HG03159 (cell line): ENCODE results near the gene GNAZ.

Source experiments
- ATAC-seq: cut with Tn5 transposase; IDR thresholded peaks from one replicate; pipeline ENCODE4 v1.9.1; 2021; ENCODE audit warnings: mild to moderate bottlenecking, moderate library complexity; ENCODE audit not compliant: unreplicated experiment

The GNAZ gene

DNA sequence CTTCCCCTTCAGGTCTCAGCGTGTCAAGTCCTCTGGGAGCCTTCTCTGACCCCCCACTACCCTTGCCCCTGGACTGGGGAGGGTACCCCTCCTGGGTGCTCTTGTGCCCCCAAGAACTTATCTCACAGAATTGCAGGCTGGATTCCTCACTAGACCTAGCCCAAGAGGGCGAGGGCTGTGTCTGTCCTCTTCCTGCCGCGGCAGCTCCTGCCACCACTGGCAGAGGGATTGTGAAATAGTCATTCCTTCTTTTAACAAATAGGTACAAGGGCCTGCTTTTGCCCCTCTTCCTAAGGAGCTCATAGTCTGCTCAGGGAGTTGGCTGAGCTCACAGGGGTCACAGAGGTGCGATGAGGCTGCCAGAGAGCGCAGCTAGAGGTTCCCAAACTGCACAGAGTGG is 80.4 kb downstream of the GNAZ start:
- no peak for ATAC-seq

DNA sequence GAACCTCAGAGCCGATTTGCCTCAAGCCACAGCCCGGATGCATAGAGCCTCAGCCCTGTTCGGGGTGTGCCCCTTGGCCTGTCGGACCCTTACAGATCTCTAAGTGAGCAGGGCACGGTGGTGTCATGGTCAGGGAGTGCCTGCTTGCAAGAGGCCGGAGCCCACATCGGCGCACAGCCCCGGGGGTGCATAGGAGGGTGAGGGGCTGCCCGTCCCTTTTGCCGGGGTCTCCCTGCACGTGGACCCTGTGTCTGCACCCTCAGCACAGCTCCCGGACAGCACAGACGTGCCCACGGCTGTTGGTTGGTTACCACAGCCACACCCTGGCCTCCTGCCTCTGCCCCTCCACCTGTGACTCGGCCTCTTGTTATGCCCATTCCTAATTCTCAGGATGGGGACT is 81.5 kb downstream of the GNAZ start:
- ATAC-seq, result no peak

DNA sequence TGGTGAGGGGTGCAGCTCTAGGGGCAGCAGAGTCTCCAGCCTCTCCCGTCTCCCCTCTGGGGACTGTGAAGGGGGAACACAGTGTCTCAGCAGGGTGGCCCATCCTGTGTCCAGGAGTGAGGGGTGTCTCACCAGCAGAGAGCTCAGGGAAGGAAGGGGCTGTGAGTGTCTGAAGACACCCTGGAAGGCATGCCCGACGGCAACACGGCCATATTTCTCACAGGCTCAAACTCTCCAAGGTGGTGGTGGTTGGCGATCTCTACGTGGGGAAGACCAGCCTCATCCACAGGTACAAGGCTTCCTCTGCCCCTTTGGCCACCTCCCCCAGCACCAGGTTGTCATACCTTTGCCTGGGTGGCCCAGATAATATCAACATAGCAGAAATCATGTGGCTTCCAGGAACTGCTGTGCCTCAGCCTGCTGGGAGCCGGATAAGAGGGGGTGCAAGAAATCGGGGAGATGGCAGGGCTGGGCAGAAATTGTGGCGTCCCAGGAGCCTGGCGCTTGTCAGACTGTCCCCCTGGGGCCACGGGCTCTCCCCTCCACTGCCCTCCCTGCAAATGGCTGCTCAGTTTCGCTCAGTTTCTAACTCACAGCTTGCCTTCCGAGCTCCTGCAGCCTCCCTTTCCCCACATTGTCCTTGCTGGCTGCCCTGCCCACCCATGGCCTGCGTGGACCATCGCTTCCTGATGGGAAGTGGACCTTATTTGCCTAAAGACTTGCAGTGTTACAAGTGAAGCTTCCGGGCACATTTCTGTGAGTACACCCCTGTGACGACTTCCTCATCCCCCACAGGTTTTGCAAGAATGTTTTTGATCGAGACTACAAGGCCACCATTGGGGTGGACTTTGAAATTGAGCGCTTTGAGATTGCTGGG is 82.2 kb downstream of the GNAZ start:
- ATAC-seq, result no peak

DNA sequence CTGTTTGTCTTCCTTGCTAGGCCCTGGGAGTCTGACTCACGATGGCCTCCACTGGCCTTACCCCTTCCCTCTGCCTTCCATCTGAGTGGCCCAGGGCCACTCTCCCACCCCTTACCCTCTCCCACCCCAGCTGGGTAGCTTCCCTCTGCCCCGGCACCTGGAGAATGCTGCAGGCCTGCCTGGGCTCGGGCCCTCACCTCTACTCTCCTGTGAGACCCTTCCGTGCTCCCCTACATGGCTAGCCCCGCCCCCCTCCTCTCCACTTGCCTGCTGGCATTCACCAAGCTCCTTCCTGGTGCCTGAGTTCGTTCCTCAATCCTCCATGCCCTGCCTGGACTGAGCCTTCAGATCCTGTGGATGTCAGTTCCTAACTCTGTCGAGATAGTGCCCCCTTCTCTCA is 83.7 kb downstream of the GNAZ start:
- ATAC-seq, result no peak

DNA sequence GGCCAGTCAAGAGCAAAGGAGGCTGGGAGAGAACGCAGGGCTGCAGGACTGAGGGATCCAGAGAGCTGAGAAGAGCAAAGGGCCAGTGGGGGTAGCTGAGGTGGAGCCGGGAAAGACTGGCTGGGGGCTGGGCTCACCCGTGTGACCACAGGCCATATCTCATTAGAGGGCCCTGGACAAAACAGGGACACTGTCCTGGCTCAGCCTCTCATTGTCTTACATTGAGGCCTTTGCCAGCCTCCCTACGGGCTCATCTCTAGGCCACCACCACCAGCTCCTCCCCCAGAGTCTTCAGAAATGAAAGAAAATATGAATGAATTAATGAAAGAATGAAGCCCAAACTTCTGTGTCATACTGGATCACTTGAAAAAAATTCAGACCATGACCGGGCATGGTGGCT is 84.1 kb downstream of the GNAZ start:
- no peak for ATAC-seq

DNA sequence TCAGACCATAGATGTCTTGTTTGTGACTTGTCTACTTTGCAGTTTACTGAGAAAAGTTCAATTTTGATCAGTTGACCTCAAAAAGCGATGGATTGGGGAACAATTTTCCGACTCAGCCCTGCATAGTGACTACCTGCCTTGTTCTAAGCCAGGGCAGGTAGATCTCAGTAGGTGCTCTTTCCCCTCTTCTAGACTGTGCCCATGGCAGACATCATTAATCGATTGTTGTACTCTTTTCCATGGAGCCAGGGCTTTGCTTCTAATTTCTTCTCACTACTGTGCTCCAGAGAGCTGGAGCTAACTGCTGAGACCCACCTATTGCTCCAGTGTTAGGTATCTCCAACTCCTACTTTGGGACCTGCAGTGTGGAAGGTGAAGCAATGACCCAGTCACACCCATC is 84.8 kb downstream of the GNAZ start:
- no peak for ATAC-seq

DNA sequence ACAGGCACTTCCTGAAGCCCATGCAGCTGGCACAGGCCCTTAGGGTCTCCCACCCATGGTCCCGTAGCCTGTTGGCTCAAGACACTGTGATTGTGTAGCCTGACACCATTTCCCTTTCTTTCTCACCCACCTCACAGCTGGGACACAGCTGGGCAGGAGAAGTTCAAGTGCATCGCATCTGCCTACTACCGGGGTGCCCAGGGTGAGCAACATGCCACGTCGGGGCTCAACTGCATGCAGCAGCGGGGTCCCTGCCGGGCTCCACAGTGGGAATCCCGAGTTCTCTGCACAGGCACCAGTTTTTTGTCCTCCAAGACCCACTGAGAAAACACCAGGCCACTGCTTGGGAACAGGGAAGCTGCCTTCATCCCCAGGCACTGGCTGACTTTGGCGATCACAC is 85.5 kb downstream of the GNAZ start:
- ATAC-seq, result no peak

DNA sequence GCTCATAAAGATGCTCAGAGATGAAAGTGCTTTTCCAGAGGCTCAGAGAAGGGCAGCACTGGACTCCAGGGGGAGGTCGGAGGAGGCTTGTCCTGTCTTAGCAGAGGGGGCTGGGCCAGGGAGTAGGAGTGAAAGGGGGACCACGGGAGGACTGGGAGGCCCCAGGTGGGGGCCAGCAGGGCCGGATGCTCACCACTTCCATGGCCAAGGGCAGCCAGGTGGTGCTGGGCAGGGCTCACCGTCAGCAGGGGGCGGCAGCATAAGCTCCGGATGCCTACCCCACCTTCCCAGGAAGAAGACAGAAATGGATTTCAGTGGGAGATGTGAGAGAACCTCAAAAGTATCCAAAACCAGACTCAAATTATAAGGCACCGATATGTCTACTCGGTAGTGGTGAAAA is 86.0 kb downstream of the GNAZ start:
- no peak for ATAC-seq

DNA sequence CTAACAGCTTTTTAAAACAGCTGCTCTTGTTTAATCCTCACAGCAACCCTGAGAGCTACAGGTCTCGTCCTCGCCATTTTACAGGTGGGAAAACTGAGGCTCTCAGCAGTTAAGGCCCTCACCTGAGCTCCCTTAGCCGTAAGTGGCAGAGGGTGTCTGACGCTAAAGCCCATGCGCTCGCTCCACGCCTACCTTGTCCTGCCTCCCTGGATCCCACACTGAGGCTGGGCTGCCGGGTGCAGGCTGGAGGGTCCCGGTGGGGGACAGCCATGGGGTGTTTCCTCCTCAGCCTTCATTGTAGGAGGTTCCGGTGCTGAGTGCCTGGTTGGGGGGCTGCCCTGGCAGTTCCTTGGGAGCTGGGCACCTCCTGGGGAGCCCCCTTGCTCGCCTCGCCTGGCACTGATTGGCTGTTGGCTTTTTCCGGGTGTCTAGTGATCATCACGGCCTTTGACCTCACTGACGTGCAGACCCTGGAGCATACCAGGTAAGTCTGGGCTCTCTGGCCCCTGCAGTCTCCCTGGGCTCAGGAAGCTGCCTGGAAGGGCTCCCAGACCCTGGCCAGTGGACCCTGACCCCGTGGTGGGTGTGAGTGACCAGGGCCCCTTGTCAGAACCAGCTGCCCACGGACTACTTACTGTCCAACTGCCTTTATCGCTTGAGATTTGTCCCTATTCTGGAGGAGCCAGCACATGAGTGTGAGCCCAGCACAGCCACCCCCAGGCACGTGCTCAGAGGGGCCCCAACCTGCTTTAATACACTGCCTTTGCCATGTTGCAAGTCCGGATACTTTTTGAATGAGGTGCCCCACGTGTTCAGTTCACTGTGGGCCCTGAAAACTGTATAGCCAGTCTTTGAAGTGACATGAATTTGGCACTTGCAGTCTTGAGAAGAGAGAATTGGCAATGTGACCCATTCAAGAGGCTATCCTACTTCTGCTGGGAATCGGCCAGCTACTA is 87.5 kb downstream of the GNAZ start:
- ATAC-seq, result no peak

DNA sequence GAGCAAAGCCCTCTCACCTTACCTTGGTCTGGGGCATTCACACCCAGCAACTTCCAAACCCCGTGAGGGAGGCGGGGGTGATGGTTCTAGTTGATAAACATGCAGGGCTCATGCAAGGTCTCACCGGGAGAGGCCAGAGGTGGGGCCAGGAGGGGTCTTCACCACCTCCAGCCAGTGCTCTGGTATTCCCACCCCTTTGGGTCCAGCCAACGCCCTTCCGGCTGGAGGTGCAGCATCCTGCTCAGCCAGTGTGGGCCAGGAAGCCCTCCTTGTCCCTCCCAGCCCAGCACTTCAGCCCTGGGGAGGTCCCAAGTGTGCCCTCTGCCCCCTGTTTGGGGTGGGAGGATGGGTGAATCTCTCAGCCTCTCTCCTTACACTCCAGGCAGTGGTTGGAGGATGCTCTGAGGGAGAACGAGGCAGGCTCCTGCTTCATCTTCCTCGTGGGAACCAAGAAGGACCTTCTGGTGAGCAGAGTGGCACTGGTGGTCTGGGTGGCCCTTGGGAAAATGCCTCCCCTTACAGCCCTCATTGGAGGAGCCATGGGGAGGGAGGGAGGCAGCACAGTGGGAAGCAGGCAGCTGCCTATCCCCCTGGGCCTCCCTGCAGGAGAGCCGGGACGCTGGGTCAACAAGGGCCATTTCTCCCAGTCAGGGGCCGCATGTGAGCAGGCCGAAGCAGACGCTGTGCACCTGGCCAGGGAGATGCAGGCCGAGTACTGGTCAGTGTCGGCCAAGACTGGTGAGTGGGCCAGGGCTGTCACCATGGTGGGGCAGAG is 88.4 kb downstream of the GNAZ start:
- ATAC-seq, result no peak

DNA sequence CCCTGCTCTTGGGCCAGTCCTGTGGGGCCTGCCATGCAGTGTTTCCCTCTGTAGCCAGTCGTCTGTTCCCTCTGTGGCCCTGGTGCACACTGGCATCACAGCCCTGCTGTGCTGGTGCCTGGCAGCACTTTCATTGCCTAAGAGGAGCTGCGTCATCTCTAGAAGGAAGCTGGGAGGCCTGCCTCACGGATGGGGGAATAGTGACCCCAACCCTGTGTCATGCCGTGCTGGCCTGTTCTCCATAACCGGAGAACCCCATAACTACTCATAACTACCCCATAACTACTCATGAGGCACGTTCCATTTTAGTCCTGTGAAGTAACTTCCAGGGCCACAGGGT is 88.9 kb downstream of the GNAZ start:
- no peak for ATAC-seq

DNA sequence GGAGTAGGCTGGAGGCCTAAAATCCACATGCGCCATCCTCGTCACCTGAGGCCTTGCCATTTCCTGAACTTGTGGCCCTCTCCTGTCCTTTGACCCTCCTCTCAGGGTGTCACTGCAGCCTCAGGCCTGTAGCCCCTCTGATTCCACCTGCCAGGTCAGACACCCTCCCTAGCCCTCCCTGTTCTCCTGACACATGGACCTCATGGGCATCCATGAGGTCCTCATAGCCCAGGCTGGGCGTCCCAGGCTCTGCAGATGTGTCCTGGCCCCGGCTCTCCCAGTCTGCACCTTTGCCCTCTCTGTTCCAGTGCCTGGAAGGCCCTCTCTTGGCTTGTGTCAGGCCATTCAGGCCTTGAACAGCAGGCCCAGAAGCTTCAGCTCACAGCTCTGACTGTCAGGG is 90.7 kb downstream of the GNAZ start:
- ATAC-seq, result no peak

DNA sequence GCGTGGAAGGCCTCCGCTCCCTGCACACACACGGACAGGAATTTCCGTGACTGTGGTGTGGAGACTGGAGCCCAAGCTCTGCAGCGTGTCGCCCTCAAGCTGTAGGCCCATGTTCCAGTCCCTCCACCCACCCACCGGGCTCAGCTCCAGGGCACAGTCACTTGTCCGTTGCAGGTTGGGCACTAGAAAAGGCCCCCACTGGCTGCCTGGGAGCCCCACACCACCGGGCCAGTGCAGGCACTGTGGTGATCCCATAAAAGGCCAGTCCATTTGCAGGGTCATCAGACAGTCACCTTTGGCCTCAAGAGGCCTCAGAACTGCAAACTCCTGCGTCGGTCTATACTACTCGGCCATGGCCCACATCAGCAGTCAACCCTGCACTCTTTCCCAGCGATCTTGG is 91.3 kb downstream of the GNAZ start:
- no peak for ATAC-seq

DNA sequence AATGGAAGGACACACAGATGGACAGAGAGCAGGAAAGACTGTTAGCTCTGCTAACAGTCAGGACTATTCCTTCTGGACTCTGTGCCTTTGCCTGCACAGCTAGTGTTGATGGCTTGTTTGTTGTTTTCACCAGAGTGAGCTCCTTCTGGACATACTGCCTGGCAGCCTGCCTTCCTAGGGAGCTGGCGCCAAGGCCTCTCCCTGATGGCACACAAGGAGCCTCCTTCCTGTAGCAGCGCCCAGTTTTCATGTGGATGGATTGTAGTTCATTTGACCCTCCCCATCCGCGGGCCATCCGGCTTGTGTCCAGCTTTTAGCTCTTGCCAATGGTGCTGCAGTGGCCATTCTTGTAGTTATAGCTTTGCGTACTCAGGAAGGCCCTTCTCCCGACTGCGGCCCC is 93.3 kb downstream of the GNAZ start:
- ATAC-seq, result no peak

DNA sequence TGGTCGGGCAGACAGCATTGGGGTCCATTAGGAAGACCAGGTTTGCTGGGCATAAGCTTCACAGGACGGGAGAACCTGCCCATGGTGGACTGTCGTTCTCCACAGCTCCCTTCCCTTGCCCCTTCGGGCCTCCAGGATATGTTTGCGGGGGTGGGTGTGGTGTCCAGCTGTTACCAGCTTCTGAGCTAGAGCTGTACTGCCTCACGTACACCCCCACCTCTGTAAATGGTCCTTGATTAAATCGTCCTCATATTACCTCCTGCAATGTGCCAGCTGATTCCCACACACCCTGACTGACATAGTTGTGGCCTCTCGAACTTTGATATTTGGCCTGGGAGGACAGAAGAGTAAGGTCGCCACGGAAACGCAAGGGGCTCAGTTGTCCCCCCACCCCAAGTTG is 93.8 kb downstream of the GNAZ start:
- no peak for ATAC-seq

DNA sequence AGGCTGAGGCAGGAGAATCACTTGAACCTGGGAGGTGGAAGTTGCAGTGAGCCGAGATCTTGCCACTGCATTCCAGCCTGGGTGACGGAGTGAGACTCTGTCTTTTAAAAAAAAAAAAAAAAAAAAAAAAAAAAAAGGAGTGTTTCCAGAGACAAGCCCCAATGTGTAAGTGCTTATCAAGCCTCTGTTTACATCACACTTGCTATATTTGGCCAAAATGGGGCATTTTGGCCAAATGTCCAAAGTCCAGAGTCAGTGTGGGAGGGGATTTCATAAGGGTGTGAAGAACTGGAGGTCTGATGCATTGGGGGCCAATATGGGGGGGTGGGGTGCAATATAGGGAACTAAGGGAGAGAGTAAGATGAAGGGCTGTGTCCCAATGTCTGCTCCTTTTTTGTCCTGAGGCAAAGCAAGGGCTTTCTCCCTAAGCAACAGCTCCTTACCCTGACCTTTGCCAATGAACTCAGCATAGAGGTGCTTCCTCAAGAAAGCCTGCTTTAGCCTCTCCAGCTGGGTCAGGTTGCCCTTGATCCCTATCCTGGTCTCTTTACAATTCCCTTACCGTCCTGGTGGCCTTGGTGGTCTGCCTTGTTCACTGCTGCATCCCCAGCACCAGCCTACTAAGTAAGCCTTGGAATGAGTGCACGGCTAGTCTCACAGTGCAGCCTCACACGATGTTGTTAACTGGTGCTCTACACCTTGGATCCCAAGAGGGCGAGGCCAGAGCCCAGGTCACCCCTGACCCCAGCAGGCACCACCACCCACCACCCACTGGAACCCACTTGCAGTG is 95.9 kb downstream of the GNAZ start:
- ATAC-seq, result no peak

DNA sequence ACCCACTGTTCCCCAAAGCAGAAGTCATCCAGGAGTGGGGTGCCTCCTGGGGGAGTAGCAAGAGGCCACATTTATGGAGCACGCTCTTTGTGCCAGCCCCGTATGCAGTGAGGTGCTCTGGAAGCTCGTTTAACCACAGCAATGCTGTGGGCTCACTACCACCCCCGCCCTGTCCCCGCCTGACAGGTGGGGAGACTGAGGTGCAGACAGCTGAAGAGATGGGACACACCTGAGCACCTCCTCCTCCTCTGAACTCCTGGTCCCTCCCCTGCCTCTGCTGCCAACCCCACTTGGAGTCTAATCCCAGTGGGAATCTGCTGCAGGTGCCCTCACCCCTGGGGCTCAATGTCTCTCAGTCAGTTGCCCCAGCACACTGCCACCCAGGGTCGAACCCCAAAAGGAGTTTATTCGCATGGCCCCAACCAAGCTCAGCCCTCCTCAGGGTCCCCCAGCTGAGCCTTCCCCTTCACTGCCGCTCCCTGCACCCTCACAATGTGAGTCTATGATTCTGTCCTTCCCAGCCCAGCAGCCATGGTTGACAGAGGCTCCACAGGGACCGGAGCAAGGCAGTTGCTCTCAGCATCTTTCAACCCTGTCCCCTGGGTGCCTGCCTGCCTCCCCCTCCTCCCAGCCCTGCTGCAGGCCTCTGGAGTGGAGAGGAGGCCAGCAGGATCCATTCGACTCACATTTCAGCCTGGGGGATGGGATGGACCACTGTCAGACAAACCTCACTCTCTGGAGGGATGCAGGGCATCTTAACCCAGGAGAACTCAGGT is 96.7 kb downstream of the GNAZ start:
- ATAC-seq, result no peak

DNA sequence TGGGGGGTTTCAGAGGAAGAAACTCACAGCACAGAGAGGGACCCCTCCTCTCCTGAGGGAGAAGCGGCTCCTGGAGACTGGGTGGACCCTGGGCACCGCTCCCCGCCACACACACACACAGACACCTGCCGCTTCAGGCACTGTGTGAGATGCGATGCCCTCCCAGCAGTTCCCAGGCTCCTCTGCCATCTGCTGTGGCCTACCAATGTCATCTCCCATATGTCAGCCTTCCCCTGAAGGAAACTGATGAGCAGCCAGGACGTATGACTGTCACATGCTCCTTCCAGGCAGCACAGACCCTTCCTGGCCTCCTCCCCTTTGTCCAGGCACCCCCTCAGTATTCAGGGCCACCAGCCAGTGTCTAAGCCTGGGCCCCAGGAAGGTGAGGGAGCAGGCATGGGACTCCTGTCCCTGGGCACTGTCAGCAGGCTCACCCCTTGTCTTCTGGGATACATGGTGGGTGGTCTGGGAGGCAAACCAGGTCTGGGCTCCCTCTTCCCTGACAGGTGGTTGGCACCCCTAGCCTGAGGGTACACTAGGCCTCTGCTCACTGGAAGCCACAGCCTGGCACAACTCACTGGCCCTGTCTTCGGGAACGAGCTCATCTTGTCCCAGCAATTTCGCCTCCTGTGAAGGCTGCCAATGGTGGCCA is 98.2 kb downstream of the GNAZ start:
- no peak for ATAC-seq

DNA sequence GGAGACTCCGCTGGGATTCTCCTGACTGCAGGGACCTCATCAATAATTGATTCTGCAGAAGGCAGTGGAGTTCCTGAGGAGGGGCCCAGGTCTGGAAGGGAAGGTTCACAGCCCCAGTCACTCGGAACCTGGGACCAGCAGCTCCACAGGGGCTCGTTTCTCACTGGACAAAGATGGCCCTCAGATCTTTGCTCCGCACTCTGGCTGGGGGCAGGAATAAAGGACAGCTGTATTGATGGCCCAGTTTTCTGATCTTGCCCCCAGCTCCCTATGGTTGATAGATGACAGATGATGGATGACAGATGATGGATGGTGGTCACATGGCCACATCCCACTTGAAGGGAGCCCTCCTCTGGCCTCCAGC is 98.7 kb downstream of the GNAZ start:
- no peak for ATAC-seq
